NCI-H2171 (cell line): ENCODE results near the gene MAML2.

Experiments
- DNase-seq: peaks from one replicate; lab custom pipeline; 2025; lab: John Stamatoyannopoulos, UW

MAML2 gene

DNA sequence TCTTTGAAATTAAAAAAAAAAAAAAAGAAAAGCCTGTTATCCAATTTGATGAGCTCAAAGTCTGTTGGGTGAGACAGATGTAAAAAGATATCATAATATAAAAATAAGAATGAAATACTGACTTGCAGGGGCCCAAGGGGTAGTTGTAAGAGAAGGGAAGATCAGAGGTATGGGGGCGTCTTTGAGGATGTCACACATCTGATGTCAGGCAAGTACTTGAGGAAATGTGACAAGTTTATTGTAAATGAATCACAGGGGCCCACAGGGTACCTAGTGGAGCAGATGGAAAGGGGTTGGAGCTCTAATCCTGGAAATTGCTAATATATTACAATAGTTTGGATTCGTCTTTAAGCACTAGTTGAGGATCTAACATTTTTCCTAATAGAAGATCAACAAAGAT, 131.6 kb downstream of the MAML2 start:
- no peak for DNase-seq

DNA sequence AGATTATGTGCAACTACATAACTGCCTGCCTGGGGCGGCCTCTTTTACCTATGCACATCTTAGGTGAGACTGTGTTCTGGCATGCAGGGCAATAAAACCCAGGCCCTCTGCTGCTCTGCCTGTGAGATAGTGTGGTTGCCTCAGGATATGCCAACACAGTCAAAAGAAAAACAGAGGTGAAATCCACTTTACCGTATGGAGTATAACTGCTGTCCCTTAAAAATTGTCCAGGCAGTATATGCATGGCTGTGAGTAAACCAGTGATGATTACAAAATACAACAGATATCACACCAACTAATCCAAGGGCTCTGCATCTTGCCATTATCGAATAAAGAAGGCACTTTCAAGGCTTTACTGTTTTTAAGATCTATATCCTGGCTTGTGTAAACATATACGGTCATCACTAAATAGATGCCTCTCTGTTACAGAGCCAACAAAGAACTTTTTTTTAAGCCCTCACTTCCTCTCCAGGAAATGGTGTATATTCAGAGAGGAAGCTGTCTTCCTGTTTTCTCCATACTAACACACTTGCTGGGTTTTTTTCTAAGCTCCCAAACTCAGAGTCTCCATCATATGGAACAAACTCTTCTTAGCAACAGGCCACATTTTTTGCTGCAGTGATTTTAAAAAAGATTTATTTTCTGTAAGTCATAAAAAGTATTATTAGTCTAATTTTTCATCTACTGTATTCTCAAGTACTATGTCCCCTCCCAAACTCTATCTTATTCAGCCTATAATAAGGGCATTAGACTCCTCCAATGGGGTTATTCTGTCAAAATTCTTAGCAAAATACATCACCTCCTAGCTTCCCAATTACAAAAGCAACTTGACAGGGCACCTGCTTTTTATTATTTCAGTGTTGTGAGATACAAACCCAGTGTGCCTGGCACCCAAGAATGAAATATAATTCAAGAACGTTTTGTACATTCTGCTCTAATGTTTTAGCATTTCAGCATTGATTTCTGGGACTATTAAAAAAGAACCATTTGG, 135.2 kb downstream of the MAML2 start:
- DNase-seq: no peak

DNA sequence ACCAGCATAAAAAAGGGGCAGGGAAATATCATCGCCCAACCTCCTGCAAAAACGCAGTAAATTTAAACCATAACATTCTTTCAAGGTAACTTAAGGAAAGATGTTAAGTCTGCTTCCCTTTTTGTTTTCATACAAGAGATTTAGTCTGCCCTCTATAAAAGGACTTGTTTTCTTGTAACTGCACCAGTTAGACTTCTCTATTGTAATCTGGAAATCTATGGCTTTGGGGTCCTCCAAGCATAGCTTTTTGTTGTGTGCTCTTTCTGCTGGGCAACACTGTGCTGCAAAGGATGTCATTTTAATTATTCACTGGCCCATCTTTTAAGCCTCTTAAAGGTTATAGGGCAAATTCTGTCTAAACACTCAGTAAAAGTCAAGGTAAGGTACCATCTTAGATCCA, 136.0 kb downstream of the MAML2 start:
- no peak for DNase-seq

DNA sequence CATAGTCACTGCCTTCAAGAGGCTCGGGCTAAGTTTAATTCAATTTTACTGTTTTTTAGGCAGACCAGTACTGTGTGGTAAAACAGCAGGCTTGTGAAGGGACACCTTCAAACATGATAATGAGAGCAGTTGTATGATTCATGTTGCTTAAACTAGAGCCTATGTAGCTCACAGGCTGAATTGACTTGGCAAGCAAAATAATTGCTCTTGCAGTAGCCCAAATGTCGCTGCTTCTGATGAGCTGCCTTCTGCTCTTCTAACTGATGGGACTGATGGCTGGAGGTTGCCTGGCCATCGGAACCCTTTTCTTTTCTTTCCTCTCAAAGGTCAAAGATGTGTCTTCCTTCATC, 137.6 kb downstream of the MAML2 start:
- DNase-seq: no peak

DNA sequence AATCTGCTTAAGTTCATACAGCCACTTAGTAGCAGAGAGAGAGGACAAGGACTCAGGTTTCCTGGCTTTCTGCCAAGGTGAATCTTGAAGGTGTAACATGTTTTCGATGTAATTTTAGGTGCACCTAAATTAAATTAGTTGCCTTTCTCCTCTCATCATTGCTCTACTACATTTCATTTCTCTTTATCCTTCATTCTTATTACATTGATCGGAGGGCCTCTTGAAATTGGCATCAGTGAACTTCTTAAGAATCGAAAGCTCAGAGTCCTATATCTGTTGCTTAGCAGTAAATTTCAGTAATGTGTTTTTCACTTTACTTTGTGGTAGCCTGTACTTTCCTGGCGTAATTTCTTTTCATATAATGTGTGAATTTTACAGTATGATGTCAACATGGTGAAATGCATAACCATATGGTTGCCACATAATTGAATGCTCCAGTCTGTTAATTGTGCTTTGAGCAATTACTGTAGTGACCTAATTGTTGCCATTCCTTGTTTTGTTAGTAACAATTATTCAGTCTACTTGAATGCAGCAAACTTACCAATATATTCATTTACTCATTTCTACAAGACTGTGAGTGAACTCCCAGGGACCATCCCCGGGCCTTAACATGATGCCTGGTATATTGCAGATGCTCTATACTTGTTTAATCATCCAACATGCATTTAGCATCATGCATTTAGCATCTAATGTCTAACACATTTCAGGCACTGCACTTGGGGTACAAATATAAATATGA, 138.1 kb downstream of the MAML2 start:
- peak; percentile 62 for DNase-seq

DNA sequence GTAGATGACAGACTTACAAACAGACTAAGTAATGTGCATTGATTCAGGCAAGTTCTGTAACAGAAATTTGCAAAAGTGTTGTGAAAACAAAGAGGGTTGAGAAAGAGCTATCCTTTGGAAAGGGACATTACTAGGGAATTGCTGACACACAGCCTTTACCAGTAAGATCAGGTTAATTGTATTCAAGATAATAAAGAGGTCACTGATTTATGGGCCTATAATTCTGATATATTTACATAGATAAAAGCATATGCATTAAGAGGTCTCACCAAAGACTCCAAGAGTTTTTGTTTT, 138.7 kb downstream of the MAML2 start:
- DNase-seq: no peak

DNA sequence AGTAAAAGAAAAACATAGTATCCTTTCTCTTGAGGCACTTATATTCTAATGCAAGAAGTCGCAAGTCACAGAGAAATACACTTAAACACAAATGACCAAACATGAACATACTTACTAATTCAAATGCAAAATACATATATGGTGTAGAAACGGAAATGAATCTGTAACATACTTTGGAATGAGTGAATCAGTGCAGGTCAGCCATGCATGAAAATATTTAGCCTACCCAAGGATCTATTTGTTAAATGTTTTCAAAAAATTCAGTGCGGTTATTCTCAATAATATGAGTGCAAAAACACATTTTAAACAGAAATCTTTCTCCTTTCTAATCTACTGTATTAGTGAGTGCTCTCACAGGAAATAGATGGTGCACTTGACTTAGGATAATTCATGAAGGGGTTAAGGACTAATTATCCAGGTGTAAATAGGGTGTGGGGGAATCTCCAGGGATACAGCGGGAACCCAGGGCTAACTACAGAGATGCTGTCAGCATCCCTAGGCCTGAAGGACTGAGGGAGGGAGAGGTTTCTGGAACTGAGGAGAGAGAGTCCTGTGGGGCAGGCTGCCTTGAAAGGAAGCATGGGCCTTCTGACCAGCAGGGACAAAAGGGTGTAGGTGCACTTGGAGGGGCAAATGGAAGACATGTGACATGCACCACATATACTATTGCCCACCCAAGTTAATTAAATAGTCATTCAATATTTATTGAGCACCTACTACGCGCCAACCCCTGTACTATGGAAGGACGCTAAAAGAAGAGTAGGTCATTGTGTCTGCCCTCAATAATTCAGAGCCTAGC, 139.2 kb downstream of the MAML2 start:
- no peak for DNase-seq

DNA sequence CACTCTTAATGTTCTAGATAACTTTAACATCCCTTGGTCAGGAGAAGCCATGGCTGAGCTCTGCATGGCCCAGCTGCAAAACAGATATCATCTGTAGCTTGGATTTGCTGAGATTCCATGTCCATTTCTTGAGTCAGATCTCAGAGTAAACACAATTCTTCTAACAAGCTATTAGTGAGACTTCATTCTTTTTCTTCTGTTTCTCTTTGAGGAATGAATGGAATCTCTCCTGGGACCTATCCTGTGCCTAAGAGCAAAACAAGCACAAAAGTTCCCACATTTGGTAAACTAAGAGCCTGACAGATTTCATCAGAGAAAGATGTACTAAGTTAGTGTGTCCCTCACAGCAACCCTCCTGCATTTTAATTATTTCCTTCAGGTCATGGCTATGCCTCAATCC, 142.8 kb downstream of the MAML2 start:
- DNase-seq: no peak

DNA sequence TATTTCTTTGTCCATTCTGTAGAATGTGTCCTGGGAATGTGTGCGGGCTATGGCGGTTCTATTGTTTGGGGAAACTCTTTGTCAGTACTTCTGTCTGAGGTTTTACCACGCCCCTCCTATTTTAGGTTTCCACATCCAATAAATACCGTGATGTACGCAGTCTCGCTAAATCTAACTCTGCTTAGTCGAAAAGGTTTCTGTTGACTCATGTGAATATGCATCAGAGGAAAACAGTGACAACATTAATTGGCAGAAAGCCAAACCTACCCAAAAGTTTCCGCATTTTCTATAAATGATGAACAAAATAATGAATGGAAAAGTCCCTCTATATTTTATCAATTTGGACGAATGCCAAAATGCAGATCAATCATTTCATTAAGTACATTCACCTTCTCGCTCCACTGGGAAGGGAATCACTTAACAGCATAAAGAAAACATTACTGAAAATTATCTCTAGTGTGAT, 143.4 kb downstream of the MAML2 start:
- no peak for DNase-seq

DNA sequence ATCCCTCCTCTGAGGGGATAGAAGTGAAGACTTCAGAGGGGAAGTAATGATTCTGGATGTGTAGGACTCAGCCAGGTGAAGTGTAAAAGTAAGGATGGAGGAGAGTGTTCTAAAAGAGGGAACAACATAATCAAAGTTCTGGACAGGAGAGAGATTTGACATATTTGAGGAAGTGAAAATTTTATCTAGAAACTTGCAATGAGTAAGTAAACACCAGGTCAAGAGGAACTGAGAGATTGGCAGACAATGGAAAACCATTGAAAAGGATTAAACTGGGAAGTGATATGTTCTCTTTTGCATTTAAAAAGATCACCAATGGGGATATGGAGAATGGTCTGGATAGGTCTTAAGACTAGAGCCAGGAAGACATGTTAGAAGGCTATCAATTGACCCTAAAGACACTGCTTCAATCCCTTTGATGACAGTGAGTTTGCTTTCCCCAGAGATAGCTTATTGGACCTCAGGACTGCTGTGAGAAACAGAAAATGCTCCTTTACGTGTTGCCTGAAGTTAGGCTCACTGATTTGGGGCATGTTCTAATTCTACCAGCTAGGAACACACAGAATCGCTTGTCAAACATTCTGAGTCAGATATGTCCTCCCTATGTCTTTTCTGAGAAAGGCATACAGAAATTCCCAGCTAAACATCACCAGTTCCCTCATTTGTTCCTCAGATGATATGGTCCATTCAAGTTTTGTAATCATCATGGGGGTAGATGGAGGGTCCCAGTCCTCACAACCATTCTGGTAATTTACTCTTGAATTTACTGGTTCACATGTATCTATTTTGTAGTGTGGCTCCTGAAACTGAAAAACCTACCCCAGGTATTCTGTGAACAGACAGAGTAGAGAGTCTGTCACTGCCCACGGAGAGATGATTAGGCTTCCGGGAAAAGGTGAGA, 144.9 kb downstream of the MAML2 start:
- DNase-seq: no peak

DNA sequence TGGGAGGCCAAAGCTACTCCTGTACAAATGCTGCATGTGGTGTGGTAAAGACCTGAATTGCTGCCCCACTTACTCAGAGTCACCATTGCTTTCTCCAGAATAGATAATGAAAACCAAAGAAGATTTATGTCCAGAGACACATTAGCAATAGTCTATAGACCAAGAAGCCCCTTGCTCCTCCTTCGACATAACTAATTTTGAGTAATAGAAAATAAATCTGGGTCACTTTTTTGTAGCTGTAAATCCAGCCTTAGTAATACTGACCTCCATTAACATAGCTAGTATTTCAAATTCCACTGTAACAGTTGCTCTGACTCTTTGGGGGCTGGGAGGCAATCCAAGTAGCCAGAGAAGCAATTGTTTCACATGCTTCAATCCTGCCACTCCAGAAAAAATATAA, 145.9 kb downstream of the MAML2 start:
- DNase-seq: no peak

DNA sequence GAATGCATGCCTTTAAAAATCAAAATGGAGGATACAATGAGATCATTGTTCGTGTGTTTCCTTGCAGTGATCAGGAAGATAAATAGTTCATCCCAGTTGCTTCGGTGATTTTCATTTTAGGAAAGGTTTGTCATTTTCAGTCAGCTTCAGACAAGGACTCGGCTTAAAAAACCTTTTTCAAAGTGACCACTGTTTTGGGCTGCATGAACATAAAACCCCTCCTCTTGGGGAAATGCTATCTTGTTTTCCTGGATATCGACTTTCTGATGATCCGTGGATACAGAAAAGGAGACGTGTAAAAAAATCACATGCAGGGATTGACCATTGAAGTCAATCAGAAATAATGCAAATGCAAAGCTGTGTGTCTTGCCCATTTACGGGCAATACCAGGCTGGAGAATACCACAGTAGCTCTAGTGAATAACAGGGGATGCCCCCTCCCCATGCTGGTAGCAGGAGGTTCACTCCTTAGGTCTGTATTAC, 146.8 kb downstream of the MAML2 start:
- no peak for DNase-seq

DNA sequence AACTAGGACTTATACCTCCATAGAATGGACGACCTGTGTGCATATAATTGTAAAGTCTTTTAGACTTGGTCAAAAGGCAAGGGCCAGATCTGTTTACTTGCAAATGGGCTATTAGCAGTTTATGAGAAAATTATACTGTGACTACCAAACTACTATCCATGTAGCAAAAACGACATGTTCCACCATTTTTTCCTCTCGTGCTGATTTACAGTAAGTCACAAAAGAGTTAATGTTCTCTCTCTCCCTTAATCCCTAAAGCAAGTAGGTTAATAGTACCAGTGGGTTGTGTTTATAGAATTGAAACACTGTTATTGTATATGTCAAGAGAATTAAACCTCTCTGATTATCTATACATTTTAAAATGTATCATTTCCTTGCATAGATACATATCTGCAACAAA, 147.3 kb downstream of the MAML2 start:
- no peak for DNase-seq

DNA sequence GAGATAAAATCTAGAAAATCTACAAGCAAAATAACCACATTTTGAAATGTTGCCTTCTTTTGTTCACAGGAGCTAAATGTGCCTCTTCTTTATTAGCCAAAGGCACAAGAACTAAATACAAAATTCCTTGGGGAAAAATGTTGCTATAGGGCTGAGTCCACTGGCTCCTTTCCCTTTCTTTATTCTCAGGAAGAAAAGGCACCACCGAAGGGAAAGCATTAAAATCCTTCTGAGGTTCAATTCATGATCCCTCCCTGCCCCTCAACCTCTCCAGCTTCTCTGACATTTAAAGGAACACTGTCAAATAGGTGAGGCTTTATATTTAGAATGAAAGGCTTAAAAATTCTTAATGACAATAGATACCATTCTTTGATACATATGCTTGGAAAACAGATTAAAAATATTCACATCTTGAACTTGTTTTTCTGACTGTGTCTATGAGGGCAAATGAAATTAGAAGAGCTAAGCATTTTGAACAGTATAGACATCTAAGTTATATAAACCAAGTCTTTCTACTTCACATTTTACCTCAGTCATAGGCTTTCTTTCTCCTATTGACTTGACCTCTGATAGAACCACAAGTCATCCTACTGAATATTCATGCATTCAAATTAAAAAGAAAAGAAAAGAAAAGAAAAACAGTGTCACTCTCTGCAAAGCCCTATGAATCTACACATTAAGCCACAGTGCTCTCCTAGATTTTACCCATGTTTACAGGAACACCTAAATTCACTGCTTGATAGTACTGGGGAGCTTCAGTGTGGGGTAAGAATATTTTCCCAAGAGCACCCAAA, 148.2 kb downstream of the MAML2 start:
- DNase-seq: no peak

DNA sequence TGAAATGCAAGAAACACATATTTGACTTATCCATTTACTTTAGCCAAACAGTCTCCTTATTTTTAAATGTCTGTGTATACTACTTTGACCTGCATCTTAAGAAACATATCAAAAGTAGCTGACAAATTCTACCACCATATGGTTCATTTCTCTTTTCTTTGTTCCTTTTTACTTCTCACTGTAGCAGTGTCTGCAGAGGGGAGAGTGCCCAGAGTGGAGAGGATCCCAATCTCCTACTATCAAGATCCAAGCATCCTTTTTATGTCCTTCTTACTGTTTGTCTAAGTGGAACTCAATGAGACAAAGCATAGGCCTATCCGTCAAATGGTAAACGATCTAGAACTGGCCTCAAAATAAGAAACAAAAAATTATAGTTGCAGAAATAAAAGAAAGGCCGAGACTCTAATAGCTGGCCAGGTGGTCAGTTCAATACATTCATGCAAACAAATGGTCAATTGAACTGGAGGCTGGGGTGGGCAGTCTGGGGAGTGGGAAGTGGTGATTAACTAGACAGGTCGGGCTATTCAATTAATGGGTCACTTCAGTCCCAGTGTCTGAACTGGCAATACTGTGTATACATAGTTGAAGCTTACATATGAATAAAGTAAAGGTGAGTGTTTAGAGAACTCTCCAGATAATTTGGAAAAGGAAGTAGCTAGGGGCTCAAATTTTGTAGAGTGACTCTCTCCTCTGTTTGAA, 149.1 kb downstream of the MAML2 start:
- DNase-seq: no peak

DNA sequence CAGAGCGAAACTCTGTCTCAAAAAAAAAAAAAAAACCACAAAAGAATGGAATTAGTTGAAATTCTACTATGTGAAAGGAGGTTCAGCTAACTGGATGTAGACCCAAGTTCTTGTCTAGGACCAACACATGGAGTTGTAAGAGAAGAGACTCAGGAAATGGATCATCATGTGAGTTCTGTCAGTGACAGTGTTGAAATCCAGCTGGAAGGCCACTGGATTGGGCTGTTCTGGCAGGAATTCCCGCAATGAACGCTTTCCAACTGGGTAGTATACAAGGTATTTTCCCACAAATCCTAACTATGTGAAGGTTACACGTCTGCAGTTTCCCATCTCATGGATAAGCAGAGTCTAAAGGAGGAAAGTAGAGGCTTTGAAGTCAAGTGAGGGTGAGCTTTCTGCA, 151.2 kb downstream of the MAML2 start:
- DNase-seq: no peak

DNA sequence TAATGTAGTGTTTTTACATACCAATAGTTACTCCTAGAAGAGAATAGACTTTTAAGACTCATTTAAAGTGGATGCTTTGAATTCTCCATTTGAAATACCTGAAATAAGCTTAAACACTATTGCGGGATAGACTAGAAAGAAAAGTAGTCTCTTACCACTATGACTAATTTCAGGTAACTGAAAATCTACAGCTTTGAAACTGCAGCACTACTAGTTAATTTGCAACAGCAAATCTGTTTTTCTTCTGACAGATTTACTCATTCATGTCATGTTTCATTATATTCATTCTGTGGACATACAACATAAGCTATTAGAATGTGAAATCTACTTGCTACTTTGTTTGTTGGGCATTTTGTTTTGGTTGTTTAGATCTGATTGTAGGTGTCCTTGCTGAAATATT, 153.6 kb downstream of the MAML2 start:
- DNase-seq: no peak

DNA sequence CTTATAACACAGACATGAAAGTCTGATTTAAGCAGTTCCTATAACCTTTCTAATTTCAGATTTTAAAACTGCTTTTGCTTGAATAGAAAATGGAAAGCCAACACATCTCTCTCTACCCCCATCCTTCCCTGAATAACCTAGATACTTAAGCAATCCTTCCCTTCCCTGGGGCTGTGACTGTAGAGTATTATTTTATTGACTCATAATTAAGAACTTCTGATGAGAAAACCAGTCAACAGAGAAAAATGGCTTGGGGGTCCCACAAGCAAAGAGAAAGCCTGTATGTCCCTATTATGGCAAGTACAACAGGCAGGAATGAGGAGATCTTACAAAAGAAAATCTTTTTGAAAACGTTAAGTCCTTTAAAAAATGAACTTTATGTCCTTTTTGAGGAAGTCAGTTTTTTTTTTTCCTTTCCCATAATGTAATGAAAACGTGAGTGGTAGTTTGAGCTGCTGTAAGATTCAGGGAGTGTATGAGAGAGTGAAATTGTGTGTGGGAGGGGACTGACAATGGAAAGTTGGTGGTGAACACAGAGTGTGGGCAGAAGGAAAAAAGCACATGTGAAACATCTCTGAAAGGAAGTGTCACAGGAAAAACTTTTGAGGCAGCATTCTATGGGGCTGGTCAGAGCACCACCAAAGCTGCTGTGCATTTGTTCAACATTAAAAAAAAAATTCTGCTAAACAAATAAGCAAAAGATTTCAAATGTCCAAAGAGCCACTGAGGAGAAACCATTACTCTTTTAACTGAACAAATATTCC, 154.6 kb downstream of the MAML2 start:
- DNase-seq: no peak

DNA sequence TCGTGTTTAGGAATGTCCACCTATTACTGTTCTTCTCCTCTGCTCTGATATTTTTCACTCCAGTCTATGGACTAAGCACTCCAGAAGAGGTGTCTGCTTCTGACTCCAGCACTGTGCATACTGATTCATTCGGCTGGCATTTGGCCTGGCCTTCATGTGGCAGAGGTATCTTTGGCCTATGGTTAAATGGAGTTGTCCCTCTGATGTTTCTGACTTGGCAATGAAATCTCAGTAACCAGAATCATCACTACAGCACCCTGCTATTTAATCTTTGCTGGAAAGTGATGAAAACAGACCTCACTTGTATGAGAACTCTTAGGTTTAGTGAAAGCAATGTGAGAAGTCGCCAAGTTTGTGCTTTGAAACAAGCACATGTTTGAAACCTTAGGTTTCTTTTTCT, 155.2 kb downstream of the MAML2 start:
- no peak for DNase-seq
